ENCODE results near the gene NR2C2AP.

NR2C2AP gene

GRCh38 chr19:19151418-19151817 lies 51.8 kb downstream of the NR2C2AP start:
- no peak for TF ChIP-seq CTCF (IDR thresholded peaks at IDR 0.05; ENCODE audit: low read length, missing control alignments)
- no peak overlapping the region for H3K4me3 ChIP-seq (replicated peaks; ENCODE audit: low read depth, low read length)
- no peak for DNase-seq (ENCODE audit: low read depth)
